Psoas muscle (tissue), 8 donors: ENCODE results near the gene TMBIM4. TPM values are rescaled to one million over a fixed set of nuclear protein-coding genes. Genes with fewer than 3 reads are reported as not detected.
A peak's percentile ranks its signal among the peaks of the same experiment; 100 is the strongest.

Experiments
- ATAC-seq, 4 donors: fragments of 200-7000 bp; cut with Tn5 transposase; one replicate each; pipeline ENCODE4 v1.9.1; 2020; ENCODE audit warnings: moderate library complexity in 3 of 4, mild to moderate bottlenecking in 2 of 4
- DNase-seq, 2 donors: peaks; one replicate each; pipeline ENCODE4 v3.0.0-alpha.2; 2020
- H3K27ac ChIP-seq: fragments of 200-600 bp; one replicate; pipeline ENCODE4 v1.8.0; 2022
- H3K27me3 ChIP-seq, 3 donors: fragments of 200-600 bp in 1 of 3; one replicate each; pipeline versions ENCODE4 v1.6.1 to v1.8.0; 2013 to 2022; ENCODE audit warnings: low read length in 2 of 3, mild to moderate bottlenecking in 2 of 3, moderate library complexity in 1 of 3; ENCODE audit not compliant: insufficient read depth in 3 of 3
- H3K36me3 ChIP-seq, 2 donors: fragments of 200-600 bp in 1 of 2; one replicate each; pipeline versions ENCODE4 v1.6.1 to v1.8.0; 2013 to 2022; ENCODE audit warnings: low read depth in 1 of 2, mild to moderate bottlenecking in 1 of 2, moderate library complexity in 1 of 2; ENCODE audit not compliant: insufficient read depth in 1 of 2
- H3K4me1 ChIP-seq: fragments of 200-600 bp; one replicate; pipeline ENCODE4 v1.8.0; 2022
- H3K4me3 ChIP-seq: fragments of 200-600 bp; one replicate; pipeline ENCODE4 v1.8.0; 2022; ENCODE audit warnings: mild to moderate bottlenecking
- H3K9me3 ChIP-seq: fragments of 200-600 bp; one replicate; pipeline ENCODE4 v1.8.0; 2022
- CTCF ChIP-seq: fragments of 200-600 bp; IDR thresholded peaks from one replicate; pipeline ENCODE4 v1.8.0; 2022; ENCODE audit warnings: antibody characterized with exemption
- WGBS, 3 donors: extraction: QIAGEN DNeasy Blood & Tissue Kit; methylation state at CpG; one replicate each; pipeline versions ENCODE4 v1.1.6 to v1.1.7; 2013; 5-methylcytosine and 5-hydroxymethylcytosine counted together
- intact Hi-C, 2 donors: fragments of 100-400 bp; cut with DNase I; formaldehyde crosslinking; loops; one replicate each; pipeline versions ENCODE4 v1.11.0 to v1.14.2; 2022
- polyA plus RNA-seq, 3 donors: library from polyadenylated mRNA; stranded (reverse); fragments of 200-250 nt; gene quantifications; one replicate each; pipeline ENCODE4 v1.2.3, GENCODE V29; 2013
- total RNA-seq, 4 donors: library from RNA; stranded (reverse); fragmentation: NEBNext Ultra II Directional in 2 of 4; extraction: Animal tissue kit (Norgen Biotek cat#: 25700) in 2 of 4; gene quantifications; one replicate each; pipeline versions ENCODE4 v1.2.1 to v1.2.4, GENCODE V29; 2021 to 2023
- donor health status: healthy with polysubstance abuse.
- donor health status: DM: no; HTN: no; CAD: no; lungs with moderate emphysema.
- donor health status: Bipolar disorder and iron deficiency.
- donor health status: healthy.
- donor health status: DM: yes; HTN: yes; CAD: no.
- donor health status: DM: no; HTN: no; CAD: no.
- donor health status: DM: no; HTN: no; CAD: no.
- donor health status: DM: yes; HTN: yes; CAD: no.

TMBIM4 gene
- total and polyA plus RNA-seq, 7 donors, result 35.1 to 64.8 (median 43.2) TPM

- Histone ChIP-seq H3K4me1 (no peaks in the 10 kb centered on the region), H3K9me3 (no peaks in the 10 kb centered on the region), H3K27ac (no peak overlapping the region), H3K27me3 (no peaks in the 10 kb centered on the region), H3K4me3 (no peak overlapping the region), H3K36me3 (peaks cover 0 to 12% of the 10 kb centered on the region in 2 donors)
- TF ChIP-seq CTCF, result no peak
- ATAC-seq (no peak), DNase-seq (no peak)
- intact Hi-C loops, result no loop called here
Observed at GRCh38 chr12:66154776-66155175, 15.0 kb downstream of the TMBIM4 start.

GRCh38 chr12:66152732-66153131 lies 17.1 kb downstream of the TMBIM4 start:
- peaks cover 0 to 20% of the 10 kb centered on the region in 2 donors for H3K36me3 ChIP-seq
- no peaks in the 10 kb centered on the region for H3K27me3 ChIP-seq
- DNase-seq, result no peak
- intact Hi-C loops, result no loop called here
- no peaks in the 10 kb centered on the region for H3K9me3 ChIP-seq
- no peak for ATAC-seq
- 59 to 93% (median 62%) methylated on average over 1 of the region's 1 CpG for WGBS, 3 donors
- H3K4me3 ChIP-seq, result no peak overlapping the region
- TF ChIP-seq CTCF, result no peak
- no peaks in the 10 kb centered on the region for H3K4me1 ChIP-seq
- H3K27ac ChIP-seq, result no peak overlapping the region

GRCh38 chr12:66149702-66150398 lies 19.9 kb downstream of the TMBIM4 start:
- Histone ChIP-seq H3K4me3 (no peak overlapping the region), H3K27ac (no peak overlapping the region), H3K27me3 (no peaks in the 10 kb centered on the region), H3K4me1 (no peaks in the 10 kb centered on the region), H3K36me3 (peaks cover 0 to 42% of the 10 kb centered on the region in 2 donors), H3K9me3 (no peaks in the 10 kb centered on the region)
- DNase-seq (no peak), ATAC-seq (no peak)
- intact Hi-C loops, result loop anchor here in 1 of 2 donors (10.0 kb wide), 1 partner anchor 255 kb away; no protein-coding TSS in a partner anchor
- WGBS, 3 donors, result 77 to 93% (median 84%) methylated on average over 5 of the region's 5 CpGs
- TF ChIP-seq CTCF, result no peak

- intact Hi-C loops, result loop anchor here in 1 of 2 donors (10.0 kb wide), 1 partner anchor 260 kb away; no protein-coding TSS in a partner anchor
- ATAC-seq (peak in 3 of 4 donors; percentile 65 to 86 (median 84)), DNase-seq (no peak)
- peak; percentile 56 for TF ChIP-seq CTCF
- H3K4me3 ChIP-seq, result no peak overlapping the region
- 51 to 58% (median 53%) methylated on average over 7 of the region's 7 CpGs for WGBS, 3 donors
- H3K27me3 ChIP-seq, result no peaks in the 10 kb centered on the region
- H3K9me3 ChIP-seq, result peaks cover 12% of the 10 kb centered on the region
- no peak overlapping the region for H3K27ac ChIP-seq
- no peaks in the 10 kb centered on the region for H3K4me1 ChIP-seq
- peaks cover 6 to 56% of the 10 kb centered on the region in 2 donors for H3K36me3 ChIP-seq
Observed at GRCh38 chr12:66144791-66145754, 24.7 kb downstream of the TMBIM4 start.
